ENCODE data around the gene RGS19. TPM values are rescaled to one million over a fixed set of nuclear protein-coding genes. Genes with fewer than 3 reads are reported as not detected.

RGS19 gene
- total and polyA plus RNA-seq, 2 of the 8 experiments (the other 6 are each of a cell fraction or from before 2014, with no cell fraction given): 12.7 to 16.8 TPM

DNA sequence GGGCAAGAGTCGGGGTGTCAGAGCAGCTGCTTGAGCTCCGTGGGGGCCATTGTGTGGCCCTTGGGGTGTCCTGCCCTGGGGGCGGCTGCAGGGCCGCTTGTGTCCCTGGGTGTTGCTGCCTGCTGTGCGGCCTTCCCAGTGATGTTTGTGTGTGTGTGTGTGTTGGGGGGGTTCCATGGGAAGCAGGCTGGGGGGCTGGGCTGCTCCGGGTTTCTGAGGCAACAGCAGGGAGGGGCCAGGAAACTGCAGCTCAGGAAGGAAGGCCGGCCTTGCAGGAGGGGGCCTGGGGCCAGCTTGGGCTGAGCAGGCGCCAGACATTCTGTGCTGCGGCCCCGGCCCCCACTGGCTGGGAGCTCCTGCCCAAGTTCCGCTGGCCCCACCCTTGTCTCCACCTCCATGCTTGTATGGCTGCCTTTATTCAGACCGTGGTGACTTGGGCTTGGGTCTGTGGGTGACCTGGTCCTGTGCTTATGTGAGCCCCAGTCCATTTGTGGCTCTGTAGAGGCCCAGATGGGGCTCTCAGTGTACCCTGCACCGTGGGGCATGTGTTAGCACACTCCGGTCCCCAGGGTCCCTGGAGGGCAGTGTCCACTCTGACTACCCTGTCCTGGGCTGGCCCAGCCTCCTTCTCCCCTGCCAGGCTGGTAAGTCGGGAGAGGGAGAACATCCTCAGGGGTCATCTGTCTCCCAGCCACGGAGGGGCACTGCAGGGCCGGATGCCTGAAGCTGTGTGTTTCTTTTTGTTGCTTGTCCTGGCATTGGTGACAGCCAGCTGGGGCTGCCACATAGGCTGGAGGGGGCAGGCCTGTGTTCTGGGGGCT, 25.3 kb downstream of the RGS19 start:
- Histone ChIP-seq H3K36me3 (ENCODE audit: control insufficient read depth in 2 of 4, insufficient read depth in 4 of 4, low read length in 3 of 4) (no peaks in the 10 kb centered on the region), H2BK5ac (ENCODE audit: low read depth, low read length) (peak overlapping the region; percentile 60; the same call in 1 of the 2 replicates), H3K79me1 (ENCODE audit: low read depth, low read length) (no peaks in the 10 kb centered on the region), H3K23ac (ENCODE audit: insufficient read length) (no peak overlapping the region), H2AK5ac (ENCODE audit: low read depth, low read length) (no peak overlapping the region), H3K27ac (ENCODE audit: low read depth, low read length) (no peak overlapping the region), H3K56ac (replicated peaks; ENCODE audit: insufficient read length, low read depth, low read length) (no peak overlapping the region), H3K23me2 (ENCODE audit: low read depth, low read length) (no peaks in the 10 kb centered on the region), H2BK12ac (ENCODE audit: low read depth, low read length) (peak overlapping the region; percentile 60; the same call in 1 of the 2 replicates), H3K4ac (replicated peaks; ENCODE audit: insufficient read length, low read depth, low read length) (peak overlapping the region; percentile 53), H3K18ac (ENCODE audit: extremely low read depth, low read length) (peak overlapping the region; percentile 26; the same call in 1 of the 2 replicates), H3K4me3 (ENCODE audit: extremely low read depth in 1 of 4, insufficient read depth in 2 of 4, low read depth in 3 of 4, low read length in 4 of 4) (no peak overlapping the region), H4K8ac (ENCODE audit: extremely low read depth, insufficient read depth, low read length) (peak overlapping the region; percentile 35; the same call in 1 of the 2 replicates), H2BK15ac (ENCODE audit: low read length) (peak overlapping the region; percentile 47), H3K9me3 (ENCODE audit: insufficient read depth in 2 of 2, low read depth in 1 of 2, low read length in 1 of 2) (no peaks in the 10 kb centered on the region), H3K4me2 (ENCODE audit: insufficient read depth in 1 of 2, low read depth in 2 of 2, low read length in 2 of 2) (no peak overlapping the region), H3K4me1 (replicated peaks in 1 of 4; ENCODE audit: control insufficient read depth in 3 of 4, insufficient read depth in 4 of 4, low read length in 3 of 4) (peaks cover 0 to 28% (median 15%) of the 10 kb centered on the region in 4 experiments; a peak in 6 of 7 replicates), H2AFZ (ENCODE audit: low read length) (no peak overlapping the region), H2BK120ac (replicated peaks; ENCODE audit: low read depth, low read length) (no peak overlapping the region), H4K5ac (ENCODE audit: insufficient read length, low read depth, low read length) (no peak overlapping the region), H3K79me2 (ENCODE audit: control insufficient read depth in 1 of 2, insufficient read depth in 2 of 2, low read length in 2 of 2) (no peaks in the 10 kb centered on the region), H4K20me1 (replicated peaks in 1 of 2; ENCODE audit: control insufficient read depth in 1 of 2, insufficient read depth in 2 of 2, low read length in 2 of 2) (no peaks in the 10 kb centered on the region), H3K14ac (ENCODE audit: insufficient read length) (no peak overlapping the region), H3K9ac (replicated peaks in 1 of 4; ENCODE audit: extremely low read depth in 1 of 4, low read depth in 3 of 4, low read length in 3 of 4) (no peak overlapping the region), H2BK20ac (ENCODE audit: low read length) (no peak overlapping the region), H3K27me3 (replicated peaks in 1 of 4; ENCODE audit: control insufficient read depth in 3 of 4, extremely low read depth in 1 of 4, insufficient read depth in 3 of 4, low read length in 3 of 4) (peaks cover 15 to 30% (median 22%) of the 10 kb centered on the region in 4 experiments), H4K91ac (replicated peaks; ENCODE audit: insufficient read length, low read length) (no peak overlapping the region)
- 68% methylated on average over 16 of the region's 17 CpGs; no CpG with 5 or more reads in 1 of the 2 experiments for WGBS, 2 experiments (ENCODE audit: extremely low coverage in 1 of 2, insufficient coverage in 1 of 2, insufficient read length in 1 of 2, insufficient replicate concordance in 2 of 2, low coverage in 1 of 2, low lambda C conversion rate in 2 of 2, missing lambda C conversion rate in 1 of 2)
- ChIA-PET POLR2A (ENCODE audit: partially characterized antibody) (interaction anchor here (0.6 to 3.7 kb wide), 13 partner anchors 8 to 199 kb away, joined by 3 to 24 read pairs (median 4); partner anchors contain the start of genes C20orf204, PRPF6 and TCEA2), CTCF (ENCODE audit: partially characterized antibody) (interaction anchor here (0.5 to 15.0 kb wide), 23 partner anchors 10 to 1685 kb away, joined by 3 to 139 read pairs (median 3); partner anchors contain the start of genes LKAAEAR1, OPRL1, PRPF6 and RGS19)
- TF ChIP-seq RAD21 (IDR thresholded peaks at IDR 0.05 in 1 of 2, conservative IDR thresholded peaks at IDR 0.05 in 1 of 2; ENCODE audit: low read depth in 2 of 2, low read length in 2 of 2): peak; percentile 47 to 59; a peak in 3 of 4 replicates
- no peak for TF ChIP-seq RBBP5 (IDR thresholded peaks at IDR 0.05; ENCODE audit: borderline replicate concordance, low read depth, low read length)
- TF ChIP-seq, protein P1, sequence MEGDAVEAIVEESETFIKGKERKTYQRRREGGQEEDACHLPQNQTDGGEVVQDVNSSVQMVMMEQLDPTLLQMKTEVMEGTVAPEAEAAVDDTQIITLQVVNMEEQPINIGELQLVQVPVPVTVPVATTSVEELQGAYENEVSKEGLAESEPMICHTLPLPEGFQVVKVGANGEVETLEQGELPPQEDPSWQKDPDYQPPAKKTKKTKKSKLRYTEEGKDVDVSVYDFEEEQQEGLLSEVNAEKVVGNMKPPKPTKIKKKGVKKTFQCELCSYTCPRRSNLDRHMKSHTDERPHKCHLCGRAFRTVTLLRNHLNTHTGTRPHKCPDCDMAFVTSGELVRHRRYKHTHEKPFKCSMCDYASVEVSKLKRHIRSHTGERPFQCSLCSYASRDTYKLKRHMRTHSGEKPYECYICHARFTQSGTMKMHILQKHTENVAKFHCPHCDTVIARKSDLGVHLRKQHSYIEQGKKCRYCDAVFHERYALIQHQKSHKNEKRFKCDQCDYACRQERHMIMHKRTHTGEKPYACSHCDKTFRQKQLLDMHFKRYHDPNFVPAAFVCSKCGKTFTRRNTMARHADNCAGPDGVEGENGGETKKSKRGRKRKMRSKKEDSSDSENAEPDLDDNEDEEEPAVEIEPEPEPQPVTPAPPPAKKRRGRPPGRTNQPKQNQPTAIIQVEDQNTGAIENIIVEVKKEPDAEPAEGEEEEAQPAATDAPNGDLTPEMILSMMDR (IDR thresholded peaks at IDR 0.05; ENCODE audit: control extremely low read depth in 1 of 3, insufficient read depth in 1 of 3, low read depth in 1 of 3, low read length in 3 of 3): peak; percentile 53 to 67 (median 64)
- TF ChIP-seq SIN3A (conservative IDR thresholded peaks at IDR 0.05 in 1 of 2, IDR thresholded peaks at IDR 0.05 in 1 of 2; ENCODE audit: low read depth in 1 of 2, low read length in 2 of 2): peak; percentile 56 to 86; a peak in 2 of 4 replicates
- no peak for FAIRE-seq
- no peak for DNase-seq (ENCODE audit: low read depth in 1 of 2, low spot score in 2 of 2)
